HG03095 (cell line): ENCODE results near the gene DGKI.

ENCODE experiments used
- ATAC-seq: cut with Tn5 transposase; IDR thresholded peaks from one replicate; pipeline ENCODE4 v1.9.1; 2021; ENCODE audit warnings: moderate library complexity; ENCODE audit not compliant: unreplicated experiment

The DGKI gene

GRCh38 chr7:137846827-137847567, at the start of gene DGKI:
Gene DGKI (minus strand): TSS chr7:137846974.
- ATAC-seq = no peak

DNA sequence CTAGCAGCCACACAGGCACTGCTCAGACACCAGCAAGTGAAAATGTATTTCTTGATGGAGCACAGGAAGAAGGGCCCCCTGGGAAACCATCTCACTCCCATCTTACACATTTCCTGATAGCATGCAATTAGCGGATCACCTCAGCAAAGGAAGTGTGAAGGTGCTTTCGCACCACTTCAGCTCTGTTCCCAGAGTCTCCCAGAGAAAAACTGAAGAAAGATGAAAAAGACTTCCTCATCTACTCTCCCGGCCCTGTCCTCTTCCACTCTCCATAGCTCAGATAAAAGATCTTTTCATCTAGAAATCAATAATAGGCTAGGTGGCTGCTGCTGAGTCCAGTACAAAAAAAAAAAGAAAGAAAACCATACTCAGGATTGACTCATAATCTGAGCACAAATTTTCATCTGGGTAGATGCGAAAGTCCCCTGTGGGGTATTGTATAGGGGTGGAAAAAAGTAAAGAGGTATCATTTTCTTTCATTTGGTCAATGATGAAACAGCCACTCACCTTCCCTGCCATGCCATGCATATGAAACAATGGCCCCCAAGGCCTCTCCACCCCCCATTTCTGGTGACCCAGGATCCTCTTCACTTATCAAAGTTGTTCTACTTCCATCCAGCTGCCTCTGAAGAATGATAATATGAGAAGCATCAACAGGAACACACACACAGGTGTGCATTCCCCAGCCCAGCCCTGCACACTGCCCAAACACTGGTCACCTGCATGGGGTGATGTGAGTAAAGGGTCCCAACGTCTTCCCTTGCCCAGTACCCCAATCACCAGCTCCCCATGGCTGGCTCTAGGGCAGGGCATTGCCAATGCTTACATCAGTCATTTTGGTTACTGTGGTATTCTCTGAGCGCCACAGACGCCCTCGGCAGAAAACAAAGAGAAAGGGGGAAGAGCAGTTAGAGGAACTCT, 48.8 kb upstream of the DGKI start:
- peak; percentile 81 for ATAC-seq

GRCh38 chr7:137893143-137893742, 46.5 kb upstream of the DGKI start:
- ATAC-seq = no peak

DNA sequence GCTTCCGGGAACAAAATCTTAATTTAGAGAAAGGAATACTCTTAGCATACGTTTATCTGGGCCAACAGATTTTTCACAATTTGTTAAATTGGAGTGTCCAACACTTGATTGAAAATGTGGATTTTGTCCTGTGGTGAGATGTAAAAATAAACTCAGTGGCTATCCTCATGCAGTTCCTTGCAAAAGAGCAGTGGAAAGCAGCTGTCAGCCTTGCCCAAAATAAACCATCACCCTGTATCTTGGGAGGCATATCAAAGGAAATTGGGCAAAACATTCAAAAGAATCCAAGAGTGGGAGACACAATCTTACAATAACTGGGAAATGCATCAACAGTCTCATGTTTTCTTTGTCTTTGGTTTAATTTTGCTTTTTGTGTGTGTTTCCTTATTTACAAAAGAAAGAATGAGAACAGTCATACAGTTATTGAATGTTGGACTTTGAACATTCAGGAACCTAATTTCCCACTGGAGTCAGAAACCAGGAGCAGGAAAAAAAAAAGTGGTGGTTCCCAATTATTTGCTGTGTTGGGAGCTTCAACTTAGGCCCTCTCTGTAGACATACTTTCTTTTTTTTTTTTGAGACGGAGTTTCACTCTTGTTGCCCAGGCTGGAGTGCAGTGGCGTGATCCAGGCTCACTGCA, 44.4 kb upstream of the DGKI start:
- no peak for ATAC-seq

- no peak for ATAC-seq
These were observed 43.7 kb upstream of the DGKI start for GRCh38 chr7:137890449-137890921.

- no peak for ATAC-seq
These were observed 41.5 kb upstream of the DGKI start for GRCh38 chr7:137888241-137888640.

GRCh38 chr7:137886746-137887145, 40.0 kb upstream of the DGKI start:
- no peak for ATAC-seq

DNA sequence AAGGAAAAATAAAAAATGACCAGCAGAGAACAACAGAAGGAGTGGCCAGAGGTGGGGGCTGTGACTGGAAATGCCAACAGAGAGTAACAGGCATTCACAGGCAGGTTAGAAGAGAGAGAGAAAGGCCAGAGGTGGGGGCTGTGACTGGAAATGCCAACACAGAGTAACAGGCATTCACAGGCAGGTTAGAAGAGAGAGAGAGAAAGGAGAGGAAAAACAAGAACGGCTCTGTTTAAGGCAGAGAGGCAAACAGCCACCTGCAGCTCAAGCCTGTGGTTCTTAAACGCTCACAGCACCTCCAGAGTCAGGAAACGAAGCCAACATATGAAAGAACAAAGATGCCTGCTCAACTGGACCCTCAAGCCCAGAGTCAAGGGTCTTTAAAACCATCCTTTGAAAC, 39.5 kb upstream of the DGKI start:
- ATAC-seq = no peak

DNA sequence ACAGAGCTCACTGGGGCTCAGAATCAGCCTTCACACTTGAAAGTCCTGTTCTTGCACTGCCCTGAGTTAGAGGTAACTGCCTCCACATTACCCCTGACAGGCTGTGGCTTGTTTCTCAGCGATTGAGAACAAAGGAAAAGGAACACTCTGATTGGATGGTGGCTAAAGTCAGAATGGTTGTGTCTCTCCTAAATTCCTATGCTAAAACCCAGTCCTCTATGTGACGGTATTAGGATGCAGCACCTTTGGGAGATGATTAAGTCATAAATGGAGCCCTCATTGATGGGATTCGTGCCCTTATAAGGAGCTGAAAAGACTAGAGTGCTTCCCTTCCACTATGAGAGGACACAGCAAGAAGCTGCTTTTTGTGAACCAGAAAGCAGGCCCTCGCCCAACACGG, 38.9 kb upstream of the DGKI start:
- no peak for ATAC-seq

DNA sequence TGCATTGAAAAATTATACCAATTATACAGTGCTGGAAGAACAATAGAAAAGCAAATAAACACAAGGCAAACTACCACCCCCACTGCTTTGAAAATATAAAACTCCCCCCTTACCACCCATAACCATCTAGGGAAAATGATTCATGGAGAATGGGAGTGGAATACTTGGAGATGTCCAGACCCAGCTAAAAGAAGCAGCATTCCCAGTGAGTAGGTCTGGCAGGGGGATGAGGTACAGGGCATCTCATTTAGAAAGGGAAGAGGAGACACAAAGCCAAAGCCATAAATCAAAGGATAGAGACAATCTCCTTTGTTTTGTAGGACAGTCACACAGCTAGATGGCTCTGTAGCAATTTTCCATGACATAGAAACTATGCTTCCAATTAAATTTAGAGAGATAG, 36.0 kb upstream of the DGKI start:
- no peak for ATAC-seq

- ATAC-seq = peak; percentile 94
These were observed 35.5 kb upstream of the DGKI start for GRCh38 chr7:137882261-137882668.

DNA sequence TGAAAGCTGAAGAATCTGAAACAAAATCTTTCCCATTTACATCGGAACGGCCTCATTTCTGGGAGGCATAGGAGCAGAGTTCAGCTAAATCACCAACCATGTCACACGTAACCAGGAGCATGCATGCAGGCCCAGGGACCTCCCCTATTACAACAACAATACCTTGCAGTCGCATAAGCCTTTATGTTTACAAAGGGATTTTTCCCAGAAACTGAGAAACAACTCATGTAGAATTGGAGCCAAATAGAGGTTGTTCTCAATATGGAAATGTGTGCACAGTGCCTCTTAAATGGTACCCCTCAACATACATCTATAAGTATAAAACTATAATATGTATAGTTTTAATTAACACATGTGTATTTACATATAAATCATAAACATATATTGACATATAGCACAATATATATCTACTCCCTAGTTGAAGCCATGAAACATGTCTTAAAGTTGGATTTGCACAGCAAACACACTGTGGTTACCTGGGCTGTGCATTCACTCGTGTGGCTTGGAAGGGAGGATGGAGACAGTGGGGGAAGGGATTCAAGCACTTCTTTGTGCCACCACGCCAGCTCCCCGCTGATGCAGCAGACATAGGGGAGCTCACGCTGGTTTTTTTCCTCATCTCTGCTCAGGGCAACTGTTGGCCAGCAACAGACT, 35.0 kb upstream of the DGKI start:
- ATAC-seq = no peak

DNA sequence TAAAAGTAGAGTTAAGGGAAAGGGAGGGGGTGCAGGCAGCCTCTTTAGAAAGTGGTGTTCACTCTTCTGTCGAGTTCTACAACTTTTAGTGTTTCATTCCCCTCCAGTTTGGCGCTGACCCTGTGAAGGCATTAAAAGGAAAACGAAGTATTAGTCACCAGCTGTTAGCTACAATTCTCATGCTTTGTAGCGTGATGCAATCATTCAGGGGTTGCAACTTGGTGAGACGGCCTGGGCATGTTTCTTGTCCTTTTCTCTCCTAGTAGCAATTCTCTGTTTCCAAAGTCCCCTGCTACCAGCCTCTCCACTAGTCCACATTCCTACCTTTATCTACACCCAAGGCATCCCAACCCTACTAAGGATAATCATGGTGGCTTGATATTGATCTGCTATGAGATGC, 33.7 kb upstream of the DGKI start:
- no peak for ATAC-seq

DNA sequence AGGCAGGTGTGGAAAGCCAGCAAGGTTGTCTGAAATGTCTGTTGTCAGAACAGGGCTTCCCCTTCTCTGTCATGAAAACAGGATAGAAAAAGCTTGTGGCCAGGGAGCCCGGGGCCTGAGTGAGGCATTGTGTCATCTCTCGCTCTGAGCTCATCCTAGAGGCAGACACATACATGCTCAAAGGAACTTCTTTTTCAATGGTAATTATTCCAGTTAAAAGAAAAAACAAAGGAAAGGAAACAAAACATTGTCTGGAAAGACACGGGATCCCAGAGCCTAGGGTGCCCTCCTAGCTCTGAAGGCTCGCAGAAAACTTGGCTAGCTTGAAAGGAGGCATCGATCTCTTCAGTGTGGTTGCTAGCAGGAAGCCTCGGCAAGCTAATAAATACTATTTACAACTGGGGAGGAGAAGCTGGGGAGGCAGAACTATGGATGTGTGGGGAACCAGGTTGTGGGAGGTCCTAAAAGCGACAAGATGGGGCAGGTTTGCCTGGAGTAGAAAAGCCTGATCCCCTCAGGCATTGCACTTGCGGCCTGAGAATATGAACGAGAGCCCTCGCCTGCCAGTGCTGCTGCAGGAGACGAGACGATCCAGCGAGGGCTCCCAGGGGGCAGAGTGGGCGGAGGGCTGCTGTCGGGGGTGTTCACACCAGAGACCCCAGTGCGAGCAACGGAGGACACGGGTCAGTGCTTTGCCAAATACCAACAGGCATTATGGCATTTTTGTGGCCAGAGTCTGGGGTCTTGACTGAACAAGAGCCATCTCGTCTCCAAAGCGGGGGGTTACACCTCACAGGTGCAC, 32.8 kb upstream of the DGKI start:
- ATAC-seq = no peak

GRCh38 chr7:137878333-137878961, 31.7 kb upstream of the DGKI start:
- ATAC-seq = no peak

GRCh38 chr7:137877027-137877675, 30.4 kb upstream of the DGKI start:
- ATAC-seq = no peak

GRCh38 chr7:137875746-137876145, 29.0 kb upstream of the DGKI start:
- no peak for ATAC-seq

DNA sequence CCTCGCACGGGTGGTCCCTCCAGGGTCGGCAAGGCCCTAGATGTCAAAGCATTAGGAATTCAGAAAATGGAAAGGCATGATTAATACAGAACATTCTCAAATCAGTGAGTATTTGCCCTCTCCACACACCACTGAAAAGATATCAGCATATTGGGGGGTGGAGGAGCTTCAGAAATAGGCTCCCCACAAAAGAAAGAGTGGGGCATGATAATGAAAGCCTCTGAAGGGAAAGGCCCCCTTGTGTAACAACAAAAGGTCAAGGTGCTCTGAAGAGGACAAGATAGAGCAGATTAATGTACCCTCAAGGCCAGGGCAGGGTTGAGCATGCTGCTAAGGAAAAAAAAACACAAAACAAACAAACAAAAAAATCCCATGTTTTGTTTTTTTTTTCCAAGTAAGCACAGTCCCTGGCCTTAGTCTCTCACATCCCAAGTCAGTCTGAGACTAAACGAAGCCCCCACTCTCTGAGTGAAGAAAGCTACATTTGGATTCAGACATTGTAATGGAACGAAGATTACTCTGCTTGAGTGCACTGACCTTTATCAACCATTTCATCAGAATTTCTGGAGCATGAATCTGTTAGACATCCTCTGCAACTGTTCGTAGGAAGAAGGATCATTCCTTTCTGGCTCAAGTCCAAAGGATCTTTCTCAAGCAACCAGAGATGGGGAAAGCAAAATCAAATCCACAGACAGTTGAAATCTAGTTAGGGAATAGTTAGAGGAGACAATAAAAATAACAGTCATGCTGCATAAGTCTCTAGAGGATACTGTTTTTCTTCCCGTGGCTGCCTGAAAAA, 27.4 kb upstream of the DGKI start:
- no peak for ATAC-seq
